HG03432 (cell line): Measurements from ENCODE around the gene CCDC157.

Experiments used
- ATAC-seq: cut with Tn5 transposase; IDR thresholded peaks from one replicate; pipeline ENCODE4 v1.9.1; 2021; ENCODE audit warnings: mild to moderate bottlenecking, moderate library complexity; ENCODE audit not compliant: unreplicated experiment

The CCDC157 gene

DNA sequence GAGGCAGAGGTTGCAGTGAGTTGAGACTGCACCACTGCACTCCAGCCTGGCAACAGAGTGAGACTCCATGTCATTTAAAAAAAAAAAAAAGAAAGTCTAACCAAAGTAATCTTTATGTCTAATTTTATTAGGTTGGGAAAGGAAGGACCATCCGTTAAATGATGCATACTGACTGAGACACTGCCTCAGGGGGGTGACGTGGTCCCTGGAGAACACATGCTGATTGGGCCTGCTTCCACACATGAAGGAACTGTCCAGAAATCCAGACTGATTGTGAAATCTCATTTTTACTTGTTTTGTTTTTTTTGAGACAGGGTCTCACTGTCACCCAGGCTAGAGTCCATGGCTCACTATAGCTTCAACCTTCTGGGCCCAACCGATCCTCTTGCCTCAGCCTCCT lies 5.6 kb upstream of the CCDC157 start:
- no peak for ATAC-seq

- no peak for ATAC-seq
These were observed 2.2 kb upstream of the CCDC157 start for GRCh38 chr22:30354644-30355043.

GRCh38 chr22:30357236-30357570 lies 396 bp downstream of the CCDC157 start:
- ATAC-seq: no peak

- ATAC-seq: no peak
These were observed 926 bp downstream of the CCDC157 start for GRCh38 chr22:30357650-30358215.

DNA sequence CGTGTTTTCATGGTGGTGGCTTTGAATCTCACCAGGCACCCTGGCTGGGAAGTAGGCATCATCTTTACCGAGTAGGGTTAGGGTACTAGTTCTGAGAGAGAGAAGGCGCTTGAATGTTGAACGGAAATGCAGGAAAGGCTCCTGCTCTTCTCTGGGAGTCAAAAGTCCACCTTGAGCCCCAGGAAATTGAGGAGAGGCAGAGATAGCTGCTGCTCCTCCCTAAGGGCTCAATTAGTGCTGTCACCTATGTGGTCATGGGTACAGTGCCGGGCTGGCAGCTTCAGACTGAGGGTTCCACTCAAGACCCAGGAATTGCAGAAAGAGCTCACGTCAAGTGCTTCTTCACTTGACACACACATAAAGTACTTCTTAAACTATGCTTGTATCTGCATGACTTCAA lies 1.7 kb downstream of the CCDC157 start:
- no peak for ATAC-seq

DNA sequence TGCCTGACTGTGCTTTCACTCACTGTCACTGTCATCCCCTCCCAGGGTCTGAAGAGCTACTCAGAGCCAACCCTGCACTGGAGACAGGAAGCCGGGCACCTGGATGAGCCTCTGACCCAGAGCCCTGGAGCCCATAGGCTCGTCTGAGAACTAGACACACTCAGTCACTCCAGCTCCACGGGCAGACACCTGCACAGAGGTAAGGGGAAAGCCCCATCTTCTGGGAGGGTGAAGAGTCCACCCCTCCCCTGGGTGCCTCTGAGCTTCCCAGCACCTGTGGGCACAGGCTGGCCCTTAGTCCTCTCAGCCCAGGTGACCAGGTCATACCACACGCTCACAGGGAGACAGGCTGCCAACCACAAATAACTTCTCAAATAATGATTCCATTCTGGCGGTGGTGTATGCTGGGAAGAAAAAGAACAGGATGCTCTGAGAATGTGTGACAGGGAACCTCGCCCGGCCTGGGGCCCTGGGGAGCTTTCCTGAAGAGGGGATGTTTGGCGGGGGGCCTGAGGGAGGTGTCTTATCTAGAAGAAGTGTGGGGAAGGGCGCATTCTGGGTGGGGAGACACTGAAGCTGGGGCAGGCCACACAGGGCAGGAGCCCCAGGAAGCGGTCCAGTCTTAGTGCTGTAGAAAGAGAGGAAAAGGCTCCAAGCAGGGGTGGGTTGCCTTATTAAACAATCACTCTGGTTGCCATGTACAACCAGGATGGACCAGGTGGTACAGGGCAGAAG lies 5.3 kb downstream of the CCDC157 start:
- ATAC-seq: no peak

DNA sequence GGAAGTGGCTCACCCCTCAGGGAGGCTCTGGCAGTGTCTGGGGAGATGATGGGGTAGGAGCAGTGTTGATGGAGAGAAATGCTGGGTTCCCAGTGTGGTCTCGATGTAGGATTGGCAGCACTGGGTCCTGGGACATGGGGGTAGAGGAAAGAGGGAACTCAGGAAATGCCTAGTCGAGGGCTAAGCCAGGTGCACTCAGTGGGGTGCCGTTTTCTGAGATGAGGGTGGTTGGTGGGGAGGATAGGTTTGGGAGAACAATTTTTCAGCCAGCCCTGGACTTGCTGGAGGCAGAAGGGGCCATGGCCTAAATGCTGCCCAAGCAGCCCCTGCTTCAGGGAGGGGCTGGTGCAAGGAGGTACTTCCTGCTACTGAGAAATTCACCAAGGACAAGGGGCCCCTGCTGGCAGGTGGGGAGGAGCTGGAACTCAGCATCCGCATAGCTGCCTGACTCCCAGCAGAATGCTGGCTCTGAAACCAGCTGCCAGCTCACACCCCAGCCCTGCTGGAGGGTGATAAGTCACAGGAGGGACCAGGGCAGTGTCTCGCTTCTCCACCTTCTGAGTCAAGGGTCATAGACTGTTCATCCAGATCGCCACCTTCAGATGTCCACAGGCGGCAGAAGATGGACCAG lies 6.0 kb downstream of the CCDC157 start:
- ATAC-seq: no peak

GRCh38 chr22:30365891-30366290 lies 9.1 kb downstream of the CCDC157 start:
- ATAC-seq: no peak

DNA sequence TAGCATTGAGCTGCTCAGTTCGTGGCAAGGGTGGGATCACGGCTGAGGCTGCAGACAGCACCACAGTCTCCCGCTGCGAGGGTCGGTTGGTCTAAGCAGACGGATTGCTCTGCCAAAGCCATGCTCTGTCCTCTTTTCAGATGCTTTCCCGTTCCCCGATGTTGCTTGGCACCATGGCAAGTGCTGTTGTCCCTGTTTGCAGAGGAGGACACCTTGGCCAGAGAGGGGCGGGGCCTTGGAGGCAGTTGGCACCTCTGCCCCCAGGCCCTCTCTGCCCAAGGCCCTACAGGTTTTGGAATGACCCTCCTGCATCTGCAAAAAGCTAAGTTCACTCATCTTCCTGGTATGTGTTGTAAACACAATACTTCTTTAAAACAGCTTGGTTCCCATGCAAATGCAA lies 11.6 kb downstream of the CCDC157 start:
- no peak for ATAC-seq

- ATAC-seq: no peak
These were observed 13.9 kb downstream of the CCDC157 start for GRCh38 chr22:30370641-30371230.

GRCh38 chr22:30371321-30371720 lies 14.5 kb downstream of the CCDC157 start:
- no peak for ATAC-seq

GRCh38 chr22:30371981-30372380 lies 15.2 kb downstream of the CCDC157 start:
- ATAC-seq: no peak

DNA sequence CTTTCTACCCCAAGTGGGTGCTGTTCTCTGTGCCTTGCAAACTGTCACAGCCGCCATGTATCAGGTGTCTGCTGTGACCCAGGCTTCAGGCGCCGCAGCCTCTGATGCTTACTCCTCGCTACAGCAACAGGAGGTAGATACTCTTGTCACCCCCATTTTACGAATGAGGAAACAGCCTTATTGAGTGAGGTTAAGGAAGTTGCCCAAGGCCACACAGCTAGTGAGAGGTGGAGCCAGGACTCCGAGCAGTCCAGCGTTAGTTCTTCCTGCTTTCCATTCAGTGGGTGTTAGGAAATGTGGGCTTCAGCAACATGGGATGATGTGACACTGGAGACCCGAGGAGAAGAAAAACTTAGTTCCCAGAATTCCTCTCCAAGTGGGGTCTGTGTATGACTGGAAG lies 16.1 kb downstream of the CCDC157 start:
- ATAC-seq: no peak

DNA sequence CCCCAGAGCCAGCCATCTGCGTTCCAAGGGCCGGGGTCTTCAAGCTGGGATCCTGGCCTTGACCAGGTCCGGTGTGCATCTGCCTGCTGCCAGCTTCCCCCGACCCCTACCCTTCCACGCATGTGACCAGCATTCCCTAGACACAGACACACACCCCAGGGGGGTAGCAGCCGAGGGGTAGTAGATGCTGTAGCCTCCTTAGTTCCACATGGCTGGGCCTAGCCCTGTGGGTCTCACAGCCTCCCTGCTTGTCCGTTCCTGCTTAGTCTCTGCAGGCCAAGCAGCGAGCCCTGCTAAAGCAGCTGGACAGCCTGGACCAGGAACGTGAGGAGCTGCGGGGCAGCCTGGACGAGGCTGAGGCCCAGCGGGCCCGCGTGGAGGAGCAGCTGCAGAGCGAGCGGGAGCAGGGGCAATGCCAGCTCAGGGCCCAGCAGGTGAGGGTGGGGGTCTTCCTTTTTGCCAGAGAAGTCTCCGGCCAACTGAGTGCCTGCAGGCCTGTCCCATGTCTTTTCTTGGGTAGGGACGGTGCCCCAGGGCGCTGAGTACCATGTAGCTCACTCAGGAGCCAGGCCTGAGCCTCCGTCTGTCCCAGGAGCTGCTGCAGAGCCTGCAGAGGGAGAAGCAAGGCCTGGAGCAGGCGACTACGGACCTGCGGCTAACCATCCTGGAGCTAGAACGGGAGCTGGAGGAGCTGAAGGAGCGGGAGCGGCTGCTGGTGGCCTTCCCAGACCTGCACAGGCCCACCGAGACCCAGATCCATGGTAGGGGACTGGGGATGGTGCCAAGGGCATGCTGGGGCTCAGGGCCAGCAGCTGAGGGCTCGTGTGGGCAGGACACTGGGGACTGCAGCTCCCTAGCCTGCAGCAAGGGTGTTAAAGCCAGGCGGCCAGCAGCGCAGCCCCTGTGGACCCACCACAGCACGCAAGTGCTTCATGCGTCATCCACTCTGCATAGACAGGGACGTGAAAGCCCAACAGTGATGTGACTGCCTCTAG lies 16.8 kb downstream of the CCDC157 start:
- ATAC-seq: no peak

DNA sequence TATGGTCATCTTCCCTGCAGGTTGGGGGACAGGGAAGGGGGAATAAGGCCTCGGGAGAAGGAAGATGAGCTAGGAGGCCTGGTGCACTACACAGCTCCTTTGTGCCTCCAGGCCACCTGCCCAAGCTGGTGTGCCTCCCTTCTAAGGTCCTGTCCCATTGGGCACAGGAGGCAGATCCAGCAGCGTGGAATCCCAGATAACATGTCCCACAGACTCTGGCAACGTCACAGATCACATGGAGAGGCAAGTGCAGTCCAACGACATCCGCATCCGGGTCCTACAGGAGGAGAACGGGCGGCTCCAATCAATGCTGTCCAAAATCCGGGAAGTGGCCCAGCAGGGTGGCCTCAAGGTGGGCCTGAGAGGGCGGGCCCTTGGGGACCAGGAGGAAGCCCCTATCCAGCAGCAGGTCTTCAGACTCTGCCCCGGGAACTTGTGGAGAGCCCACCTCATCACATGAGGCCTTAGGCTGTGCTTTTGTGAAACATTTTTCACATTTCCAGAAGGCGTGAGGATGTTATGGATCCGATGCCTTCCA lies 18.6 kb downstream of the CCDC157 start:
- ATAC-seq: no peak

DNA sequence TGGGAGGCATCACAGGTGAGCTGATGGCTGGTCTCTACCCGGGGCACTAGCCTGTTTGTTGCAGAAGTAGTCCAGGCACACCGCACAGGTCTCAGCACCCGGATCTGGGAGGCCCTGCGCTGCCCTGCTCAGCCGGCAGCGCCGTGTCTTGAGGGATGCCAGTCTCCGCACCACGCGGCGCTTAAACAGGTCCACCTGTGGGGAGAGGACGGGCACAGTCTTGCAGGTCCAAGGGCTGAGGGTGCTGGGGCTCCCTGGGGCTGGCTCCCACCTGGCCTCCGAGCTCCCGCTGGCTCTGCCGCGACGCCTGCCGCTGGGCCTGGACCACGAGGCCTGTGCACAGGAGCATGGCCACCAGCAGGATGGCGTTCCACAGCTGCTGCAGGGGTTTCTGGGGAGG lies 23.2 kb downstream of the CCDC157 start:
- no peak for ATAC-seq

DNA sequence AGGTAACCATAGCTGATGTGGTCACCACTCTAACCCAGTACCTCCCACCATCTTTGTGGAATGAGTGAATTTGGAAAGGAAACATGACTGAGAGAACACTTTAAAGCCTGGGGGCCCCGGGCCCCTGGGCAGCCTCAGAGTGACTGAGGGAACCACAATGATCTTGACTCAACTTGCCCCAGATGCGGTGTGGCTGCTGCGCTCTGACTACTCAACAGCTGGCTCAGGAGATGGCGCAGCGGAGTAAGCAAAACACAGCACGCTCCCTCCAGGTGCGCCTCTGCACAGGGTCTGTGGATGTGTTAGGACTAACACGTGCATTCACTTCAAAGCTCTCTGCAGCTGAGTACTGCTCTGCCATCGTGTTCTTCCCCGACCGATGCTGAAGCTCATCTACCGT lies 24.5 kb downstream of the CCDC157 start:
- no peak for ATAC-seq

- no peak for ATAC-seq
These were observed 25.5 kb downstream of the CCDC157 start for GRCh38 chr22:30382340-30382739.

GRCh38 chr22:30383061-30383460 lies 26.3 kb downstream of the CCDC157 start:
- no peak for ATAC-seq

DNA sequence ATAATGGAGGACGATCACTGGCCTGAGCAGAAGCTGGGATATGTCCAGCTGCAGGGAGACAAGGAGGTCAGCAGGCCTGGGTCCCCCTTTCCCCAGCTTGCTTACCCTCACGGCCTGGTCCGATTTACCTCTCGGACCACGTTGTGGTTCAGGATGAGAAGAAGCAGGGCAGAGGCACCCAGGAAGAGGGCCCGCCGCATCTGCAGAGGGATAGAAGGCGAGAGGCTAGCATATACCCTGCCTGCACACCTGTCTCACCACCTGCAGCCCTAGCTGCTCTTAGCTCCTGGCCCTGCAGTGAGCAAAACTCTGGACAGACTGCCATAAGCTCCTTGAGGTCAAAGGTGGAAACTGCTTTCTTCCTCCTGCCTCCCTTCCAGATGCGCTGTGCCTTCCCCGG lies 29.1 kb downstream of the CCDC157 start:
- ATAC-seq: no peak

GRCh38 chr22:30386608-30386959 lies 29.8 kb downstream of the CCDC157 start:
- ATAC-seq: peak; percentile 3
